ENCODE results near the gene MYH10. TPM values are rescaled to one million over a fixed set of nuclear protein-coding genes. Genes with fewer than 3 reads are reported as not detected.

MYH10 gene
- total RNA-seq, 1 experiment from 2014 or later = 74.0 TPM

DNA sequence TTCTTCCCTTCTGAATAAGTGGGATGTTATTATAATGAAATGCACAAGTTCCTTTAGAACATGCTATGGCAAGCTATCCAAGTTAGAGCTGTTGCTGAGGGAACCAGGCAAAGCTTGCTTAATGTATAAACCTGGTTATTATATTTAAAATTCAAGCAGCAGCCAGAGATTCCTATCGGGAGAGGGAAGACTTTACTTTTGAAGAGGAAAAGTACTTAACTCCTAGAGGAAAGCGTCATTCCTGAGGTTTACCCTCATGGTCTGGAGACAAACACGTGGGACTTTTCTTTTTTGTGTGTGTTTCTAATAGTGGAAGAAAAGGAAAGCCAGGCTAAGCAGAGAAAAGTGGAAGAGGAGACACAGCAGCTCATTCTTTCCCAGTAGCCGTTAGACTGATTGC lies 39.9 kb upstream of the MYH10 start:
- no TSS peak for BruUV-seq (replicated peaks)
- Mint-ChIP-seq H3K4me1 (ENCODE audit: low read depth, unreplicated experiment) (peaks cover 13% of the 10 kb centered on the region), H3K27ac (ENCODE audit: unreplicated experiment) (no peak overlapping the region), H3K9me3 (ENCODE audit: unreplicated experiment) (no peaks in the 10 kb centered on the region), H3K36me3 (ENCODE audit: insufficient read depth, unreplicated experiment) (no peaks in the 10 kb centered on the region), H3K27me3 (ENCODE audit: insufficient read depth, unreplicated experiment) (no peaks in the 10 kb centered on the region), H3K4me3 (ENCODE audit: unreplicated experiment) (no peak overlapping the region)
- no peaks in the 10 kb centered on the region for H3K9me3 ChIP-seq
- no peak overlapping the region for H3K4me3 ChIP-seq (ENCODE audit: low read depth, low read length)
- no peak for DNase-seq
- intact Hi-C loops (cut with micrococcal nuclease; ENCODE audit: unreplicated experiment) = no loop called here
- ChIA-PET CTCF (no interaction called here), POLR2A (no interaction called here)
- H3K27me3 ChIP-seq (replicated peaks; ENCODE audit: control insufficient read depth, insufficient read depth, low read length) = no peaks in the 10 kb centered on the region
- TF ChIP-seq, protein P1, sequence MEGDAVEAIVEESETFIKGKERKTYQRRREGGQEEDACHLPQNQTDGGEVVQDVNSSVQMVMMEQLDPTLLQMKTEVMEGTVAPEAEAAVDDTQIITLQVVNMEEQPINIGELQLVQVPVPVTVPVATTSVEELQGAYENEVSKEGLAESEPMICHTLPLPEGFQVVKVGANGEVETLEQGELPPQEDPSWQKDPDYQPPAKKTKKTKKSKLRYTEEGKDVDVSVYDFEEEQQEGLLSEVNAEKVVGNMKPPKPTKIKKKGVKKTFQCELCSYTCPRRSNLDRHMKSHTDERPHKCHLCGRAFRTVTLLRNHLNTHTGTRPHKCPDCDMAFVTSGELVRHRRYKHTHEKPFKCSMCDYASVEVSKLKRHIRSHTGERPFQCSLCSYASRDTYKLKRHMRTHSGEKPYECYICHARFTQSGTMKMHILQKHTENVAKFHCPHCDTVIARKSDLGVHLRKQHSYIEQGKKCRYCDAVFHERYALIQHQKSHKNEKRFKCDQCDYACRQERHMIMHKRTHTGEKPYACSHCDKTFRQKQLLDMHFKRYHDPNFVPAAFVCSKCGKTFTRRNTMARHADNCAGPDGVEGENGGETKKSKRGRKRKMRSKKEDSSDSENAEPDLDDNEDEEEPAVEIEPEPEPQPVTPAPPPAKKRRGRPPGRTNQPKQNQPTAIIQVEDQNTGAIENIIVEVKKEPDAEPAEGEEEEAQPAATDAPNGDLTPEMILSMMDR (IDR thresholded peaks at IDR 0.05; ENCODE audit: insufficient read depth in 1 of 2, low read depth in 1 of 2, low read length in 1 of 2, severe bottlenecking in 1 of 2, unreplicated experiment in 1 of 2) = no peak
- no peaks in the 10 kb centered on the region for H3K4me1 ChIP-seq
- H3K36me3 ChIP-seq (ENCODE audit: control insufficient read depth, insufficient read depth, low read length) = no peaks in the 10 kb centered on the region

DNA sequence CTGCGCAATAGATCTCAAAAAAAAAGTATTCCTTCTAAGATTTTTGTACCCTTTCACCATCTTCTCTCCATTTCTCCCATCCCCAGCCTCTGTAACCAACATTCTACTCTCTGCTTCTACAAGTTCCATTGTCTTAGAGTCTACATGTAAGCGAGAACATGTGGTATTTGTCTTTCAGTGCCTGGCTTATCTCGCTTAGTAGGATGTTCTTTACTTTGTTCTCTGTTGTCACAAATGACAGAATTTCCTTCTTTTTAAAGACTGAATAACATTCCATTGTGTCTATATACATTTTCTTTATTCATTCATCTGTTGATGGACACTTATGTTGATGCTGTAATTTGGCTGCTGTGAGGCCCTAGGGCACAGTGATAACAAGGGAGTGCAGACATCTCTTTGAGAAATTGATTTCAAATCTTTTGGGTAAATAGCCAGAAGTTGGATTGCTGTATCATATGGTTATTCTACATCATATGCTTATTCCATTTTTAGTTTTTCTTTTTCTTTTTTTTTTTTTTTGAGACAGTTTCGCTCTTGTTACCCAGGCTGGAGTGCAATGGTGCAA lies 37.7 kb upstream of the MYH10 start:
- Histone ChIP-seq H3K4me1 (no peaks in the 10 kb centered on the region), H3K4me3 (ENCODE audit: low read depth, low read length) (no peak overlapping the region), H3K36me3 (ENCODE audit: control insufficient read depth, insufficient read depth, low read length) (no peaks in the 10 kb centered on the region), H3K9me3 (no peaks in the 10 kb centered on the region), H3K27me3 (replicated peaks; ENCODE audit: control insufficient read depth, insufficient read depth, low read length) (no peaks in the 10 kb centered on the region)
- Mint-ChIP-seq H3K36me3 (ENCODE audit: insufficient read depth, unreplicated experiment) (no peaks in the 10 kb centered on the region), H3K9me3 (ENCODE audit: unreplicated experiment) (no peaks in the 10 kb centered on the region), H3K27ac (ENCODE audit: unreplicated experiment) (no peak overlapping the region), H3K4me1 (ENCODE audit: low read depth, unreplicated experiment) (peaks cover 13% of the 10 kb centered on the region), H3K27me3 (ENCODE audit: insufficient read depth, unreplicated experiment) (no peaks in the 10 kb centered on the region), H3K4me3 (ENCODE audit: unreplicated experiment) (no peak overlapping the region)
- BruUV-seq (replicated peaks) = no TSS peak
- DNase-seq = no peak
- POLR2A ChIA-PET = no interaction called here
- intact Hi-C loops (cut with micrococcal nuclease; ENCODE audit: unreplicated experiment) = no loop called here
- TF ChIP-seq, protein P1 (IDR thresholded peaks at IDR 0.05; ENCODE audit: insufficient read depth in 1 of 2, low read depth in 1 of 2, low read length in 1 of 2, severe bottlenecking in 1 of 2, unreplicated experiment in 1 of 2) = no peak
- CTCF ChIA-PET = no interaction called here

DNA sequence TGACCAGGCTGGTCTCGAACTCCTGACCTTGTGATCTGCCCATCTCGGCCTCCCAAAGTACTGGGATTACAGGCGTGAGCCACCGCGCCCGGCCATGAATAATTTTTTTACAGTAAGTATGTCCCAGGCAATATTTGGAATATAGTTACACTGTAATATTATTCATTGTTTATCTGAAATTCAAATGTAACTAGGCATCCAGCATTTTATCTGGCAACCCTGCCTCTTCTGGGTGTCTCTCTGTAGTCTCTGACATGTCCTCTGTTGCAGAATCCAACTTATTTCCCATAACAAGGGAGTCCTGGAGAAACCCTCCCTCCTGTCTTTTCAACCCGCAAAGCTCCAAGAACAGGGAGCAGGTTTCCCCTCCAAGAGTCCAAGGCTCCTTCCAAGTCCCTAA lies 36.9 kb upstream of the MYH10 start:
- BruUV-seq (replicated peaks) = no TSS peak
- Histone ChIP-seq H3K27me3 (replicated peaks; ENCODE audit: control insufficient read depth, insufficient read depth, low read length) (no peaks in the 10 kb centered on the region), H3K36me3 (ENCODE audit: control insufficient read depth, insufficient read depth, low read length) (no peaks in the 10 kb centered on the region), H3K4me3 (ENCODE audit: low read depth, low read length) (no peak overlapping the region), H3K4me1 (no peaks in the 10 kb centered on the region), H3K9me3 (no peaks in the 10 kb centered on the region)
- intact Hi-C loops (cut with micrococcal nuclease; ENCODE audit: unreplicated experiment) = no loop called here
- H3K36me3 Mint-ChIP-seq (ENCODE audit: insufficient read depth, unreplicated experiment) = no peaks in the 10 kb centered on the region
- H3K4me1 Mint-ChIP-seq (ENCODE audit: low read depth, unreplicated experiment) = peaks cover 13% of the 10 kb centered on the region
- no peak overlapping the region for H3K4me3 Mint-ChIP-seq (ENCODE audit: unreplicated experiment)
- no peak for DNase-seq
- H3K9me3 Mint-ChIP-seq (ENCODE audit: unreplicated experiment) = no peaks in the 10 kb centered on the region
- H3K27me3 Mint-ChIP-seq (ENCODE audit: insufficient read depth, unreplicated experiment) = no peaks in the 10 kb centered on the region
- TF ChIP-seq, protein P1 (IDR thresholded peaks at IDR 0.05; ENCODE audit: insufficient read depth in 1 of 2, low read depth in 1 of 2, low read length in 1 of 2, severe bottlenecking in 1 of 2, unreplicated experiment in 1 of 2) = no peak
- ChIA-PET CTCF (no interaction called here), POLR2A (no interaction called here)
- H3K27ac Mint-ChIP-seq (ENCODE audit: unreplicated experiment) = no peak overlapping the region
